Spleen (tissue), 11 donors: Measurements from ENCODE around the gene ARFIP1. TPM values are rescaled to one million over a fixed set of nuclear protein-coding genes. Genes with fewer than 3 reads are reported as not detected.
A peak's percentile ranks its signal among the peaks of the same experiment; 100 is the strongest.

Source experiments
- DNase-seq: peaks from one replicate; pipeline ENCODE4 v3.0.0-alpha.2; 2020
- H3K27ac ChIP-seq, 8 donors: fragments of 200-600 bp; sonication (generic) in 7 of 8; 1 replicate in 4 of 8; 2 replicates in 4 of 8; pipeline versions ENCODE4 v1.5.0 to v1.8.0; 2016 to 2021; ENCODE audit warnings: inconsistent platforms in 4 of 8, mild to moderate bottlenecking in 4 of 8, moderate library complexity in 1 of 8
- H3K27me3 ChIP-seq, 7 donors: fragments of 200-600 bp; sonication (generic) in 6 of 7; replicated peaks in 1 of 7; 1 replicate in 4 of 7; 2 replicates in 3 of 7; pipeline versions ENCODE4 v1.5.0 to v1.8.0; 2016 to 2021; ENCODE audit warnings: inconsistent platforms in 3 of 7, mild to moderate bottlenecking in 1 of 7
- H3K36me3 ChIP-seq, 6 donors: fragments of 200-600 bp; sonication (generic) in 5 of 6; 1 replicate in 4 of 6; 2 replicates in 2 of 6; pipeline versions ENCODE4 v1.5.0 to v1.8.0; 2016 to 2021; ENCODE audit warnings: inconsistent platforms in 2 of 6
- H3K4me1 ChIP-seq, 6 donors: fragments of 200-600 bp; sonication (generic) in 5 of 6; 1 replicate in 3 of 6; 2 replicates in 3 of 6; pipeline versions ENCODE4 v1.5.0 to v1.8.0; 2016 to 2021; ENCODE audit warnings: inconsistent platforms in 3 of 6
- H3K4me3 ChIP-seq, 8 donors: fragments of 200-600 bp; sonication (generic) in 7 of 8; 1 replicate in 4 of 8; 2 replicates in 4 of 8; pipeline versions ENCODE4 v1.5.0 to v1.8.0; 2016 to 2021; ENCODE audit warnings: inconsistent platforms in 4 of 8, mild to moderate bottlenecking in 4 of 8, moderate library complexity in 2 of 8
- H3K9me3 ChIP-seq, 8 donors: fragments of 200-600 bp; sonication (generic) in 7 of 8; 1 replicate in 4 of 8; 2 replicates in 4 of 8; pipeline versions ENCODE4 v1.5.0 to v1.8.0; 2016 to 2021; ENCODE audit warnings: inconsistent platforms in 4 of 8
- CTCF ChIP-seq, 11 experiments: fragments of 200-600 bp in 7 of 11; fragments of 450-650 bp in 4 of 11; sonication (generic) in 4 of 11; IDR thresholded peaks in 8 of 11; conservative IDR thresholded peaks in 3 of 11; 1 replicate in 7 of 11; 2 replicates in 4 of 11; pipeline versions ENCODE4 v1.4.0 to v1.8.0; 2016 to 2021; ENCODE audit warnings: antibody characterized with exemption in 11 of 11, inconsistent platforms in 4 of 11, mild to moderate bottlenecking in 1 of 11
- POLR2A ChIP-seq, 3 donors: fragments of 450-650 bp; IDR thresholded peaks; one replicate each; pipeline ENCODE4 v1.5.1; 2017; ENCODE audit warnings: antibody characterized with exemption in 3 of 3, mild to moderate bottlenecking in 1 of 3
- POLR2AphosphoS5 ChIP-seq, 3 donors: sonication (generic); formaldehyde crosslinking; IDR thresholded peaks; one replicate each; pipeline ENCODE4 v1.5.1; 2017; ENCODE audit warnings: antibody characterized with exemption in 3 of 3
- WGBS, 5 donors: extraction: QIAGEN DNeasy Blood & Tissue Kit in 3 of 5; methylation state at CpG; one replicate each; pipeline versions ENCODE4 v1.1.5 to v1.1.7; 2013 to 2018; 5-methylcytosine and 5-hydroxymethylcytosine counted together
- intact Hi-C: fragments of 100-400 bp; cut with DNase I; formaldehyde crosslinking; loops from one replicate; pipeline ENCODE4 v1.15.0; 2023; ENCODE audit warnings: low total_unique reads
- polyA plus RNA-seq, 3 donors: library from polyadenylated mRNA; stranded (reverse); fragments of 200-250 nt; gene quantifications; one replicate each; pipeline ENCODE4 v1.2.1, GENCODE V29; 2013
- total RNA-seq, 7 donors: library from RNA; depleted of rRNA in 3 of 7; stranded (reverse); fragments of >200 nt in 3 of 7; fragmentation: NEBNext Ultra II Directional in 4 of 7; extraction: Animal tissue kit (Norgen Biotek cat#: 25700) in 4 of 7; gene quantifications; one replicate each; pipeline versions ENCODE4 v1.1.0 to v1.2.1, GENCODE V29; 2016 to 2021
- donor health status: healthy with polysubstance abuse.
- donor health status: DM: no; HTN: no; CAD: no; lungs with moderate emphysema.
- donor health status: DM: no; HTN: no; CAD: no.
- donor health status: Bipolar disorder and iron deficiency.
- donor health status: healthy.
- donor health status: DM: no; HTN: no; CAD: no.
- donor health status: DM: yes; HTN: yes; CAD: no.

Gene ARFIP1
- total and polyA plus RNA-seq, 10 donors = 13.9 to 35.0 (median 26.8) TPM

DNA sequence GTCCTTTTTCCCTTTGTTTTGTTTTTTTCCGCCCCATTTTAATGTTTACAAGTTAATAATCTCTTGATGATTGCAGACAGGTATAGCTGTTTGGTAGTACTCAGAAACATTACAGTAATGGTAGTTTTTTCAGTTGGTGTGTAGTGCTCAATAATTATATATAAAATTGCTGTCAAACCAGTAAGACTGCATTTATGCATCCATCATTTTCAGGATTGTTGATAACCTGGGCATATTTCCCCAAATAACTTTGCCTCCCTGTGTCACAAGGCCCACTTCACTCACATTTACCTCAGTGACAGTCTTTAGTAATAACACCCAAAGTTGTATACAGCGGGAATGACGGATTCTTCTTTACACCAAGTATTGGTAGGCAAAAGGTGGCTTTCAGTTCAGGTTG is 16.1 kb downstream of the ARFIP1 start:
- Histone ChIP-seq H3K36me3 (no peaks in the 10 kb centered on the region), H3K9me3 (no peaks in the 10 kb centered on the region), H3K27ac (no peak overlapping the region), H3K4me1 (peaks cover 0 to 7% (median 0%) of the 10 kb centered on the region in 6 donors), H3K27me3 (no peaks in the 10 kb centered on the region), H3K4me3 (no peak overlapping the region)
- DNase-seq = no peak
- TF ChIP-seq CTCF (IDR thresholded peaks at IDR 0.05 in 8 of 11, conservative IDR thresholded peaks at IDR 0.05 in 3 of 11) (no peak), POLR2AphosphoS5 (IDR thresholded peaks at IDR 0.05) (no peak), POLR2A (IDR thresholded peaks at IDR 0.05) (no peak)
- 96 to 100% (median 97%) methylated on average over 3 of the region's 3 CpGs for WGBS, 5 donors
- intact Hi-C loops = no loop called here

- WGBS, 5 donors = 87 to 96% (median 93%) methylated on average over 1 of the region's 1 CpG
- H3K27ac ChIP-seq = no peak overlapping the region
- H3K4me3 ChIP-seq = no peak overlapping the region
- H3K9me3 ChIP-seq = no peaks in the 10 kb centered on the region
- intact Hi-C loops = no loop called here
- no peak for DNase-seq
- no peaks in the 10 kb centered on the region for H3K27me3 ChIP-seq
- H3K36me3 ChIP-seq = no peaks in the 10 kb centered on the region
- peaks cover 0 to 28% (median 10%) of the 10 kb centered on the region in 6 donors for H3K4me1 ChIP-seq
- TF ChIP-seq CTCF (IDR thresholded peaks at IDR 0.05 in 8 of 11, conservative IDR thresholded peaks at IDR 0.05 in 3 of 11) (no peak), POLR2AphosphoS5 (IDR thresholded peaks at IDR 0.05) (no peak), POLR2A (IDR thresholded peaks at IDR 0.05) (no peak)
These were observed 23.8 kb downstream of the ARFIP1 start for GRCh38 chr4:152803541-152803940.

DNA sequence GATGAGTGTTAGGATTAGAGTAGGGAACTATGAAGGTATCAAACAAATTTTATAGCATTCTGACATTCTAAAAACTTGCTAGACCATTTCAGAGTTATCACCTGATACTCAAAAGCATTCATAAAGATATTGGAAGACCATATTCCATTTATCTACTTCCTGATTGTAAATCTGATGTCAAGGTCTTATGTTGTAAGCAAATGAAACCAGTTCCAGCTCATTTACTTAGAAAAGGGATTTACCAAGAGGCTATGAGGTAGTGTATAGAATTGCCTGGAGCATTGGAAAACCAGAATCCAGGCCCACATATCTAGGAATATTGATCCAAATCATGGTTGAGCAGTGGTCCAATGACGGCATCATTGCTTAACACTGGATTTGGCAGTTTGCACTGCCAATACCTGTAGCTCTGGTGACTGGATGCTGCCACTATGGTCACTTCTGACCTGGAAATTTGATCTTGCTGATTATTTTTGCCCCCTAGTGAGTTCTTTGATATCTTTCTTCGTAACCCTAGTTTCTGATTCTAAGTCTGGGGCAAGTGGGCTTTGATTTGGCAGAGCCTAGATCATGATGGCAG is 25.4 kb downstream of the ARFIP1 start:
- H3K36me3 ChIP-seq = no peaks in the 10 kb centered on the region
- H3K27me3 ChIP-seq = no peaks in the 10 kb centered on the region
- H3K9me3 ChIP-seq = no peaks in the 10 kb centered on the region
- 94 to 97% (median 95%) methylated on average over 2 of the region's 2 CpGs for WGBS, 5 donors
- peaks cover 0 to 28% (median 10%) of the 10 kb centered on the region in 6 donors for H3K4me1 ChIP-seq
- H3K4me3 ChIP-seq = no peak overlapping the region
- DNase-seq = no peak
- peak overlapping the region in 1 of 8 donors; percentile 36 for H3K27ac ChIP-seq
- TF ChIP-seq POLR2A (IDR thresholded peaks at IDR 0.05) (no peak), CTCF (IDR thresholded peaks at IDR 0.05 in 8 of 11, conservative IDR thresholded peaks at IDR 0.05 in 3 of 11) (no peak), POLR2AphosphoS5 (IDR thresholded peaks at IDR 0.05) (no peak)
- intact Hi-C loops = no loop called here

GRCh38 chr4:152805818-152806217 is 26.1 kb downstream of the ARFIP1 start:
- H3K9me3 ChIP-seq = no peaks in the 10 kb centered on the region
- intact Hi-C loops = no loop called here
- peaks cover 0 to 28% (median 7%) of the 10 kb centered on the region in 6 donors for H3K4me1 ChIP-seq
- no peak for TF ChIP-seq CTCF (IDR thresholded peaks at IDR 0.05 in 8 of 11, conservative IDR thresholded peaks at IDR 0.05 in 3 of 11)
- TF ChIP-seq POLR2AphosphoS5 (IDR thresholded peaks at IDR 0.05) = no peak
- H3K4me3 ChIP-seq = no peak overlapping the region
- peak overlapping the region in 1 of 8 donors; percentile 47 for H3K27ac ChIP-seq
- no peaks in the 10 kb centered on the region for H3K27me3 ChIP-seq
- H3K36me3 ChIP-seq = no peaks in the 10 kb centered on the region
- WGBS, 5 donors = 60 to 73% (median 68%) methylated on average over 2 of the region's 2 CpGs
- DNase-seq = no peak
